Erythroblast (primary cell): ENCODE measurements around the gene MVB12A.

Experiments used
- DNase-seq, 2 experiments: peaks; one replicate each; lab custom pipeline; 2025; lab: John Stamatoyannopoulos, UW
- GATA1 ChIP-seq: IDR thresholded peaks from 2 replicates; pipeline ENCODE4 v1.6.1; 2011; ENCODE audit warnings: low read depth, mild to moderate bottlenecking, control low read depth, low read length, moderate library complexity
- POLR2A ChIP-seq: IDR thresholded peaks from 2 replicates; pipeline ENCODE4 v1.6.1; 2011; ENCODE audit warnings: mild to moderate bottlenecking, low read length

Gene MVB12A

GRCh38 chr19:17419621-17420474 lies at the start of gene MVB12A:
MVB12A (plus strand) TSS chr19:17420047; CDS start chr19:17420136, 89 bp downstream.
- peak; percentile 56 for TF ChIP-seq POLR2A
- no peak for TF ChIP-seq GATA1
- peak; percentile 99 for DNase-seq

DNA sequence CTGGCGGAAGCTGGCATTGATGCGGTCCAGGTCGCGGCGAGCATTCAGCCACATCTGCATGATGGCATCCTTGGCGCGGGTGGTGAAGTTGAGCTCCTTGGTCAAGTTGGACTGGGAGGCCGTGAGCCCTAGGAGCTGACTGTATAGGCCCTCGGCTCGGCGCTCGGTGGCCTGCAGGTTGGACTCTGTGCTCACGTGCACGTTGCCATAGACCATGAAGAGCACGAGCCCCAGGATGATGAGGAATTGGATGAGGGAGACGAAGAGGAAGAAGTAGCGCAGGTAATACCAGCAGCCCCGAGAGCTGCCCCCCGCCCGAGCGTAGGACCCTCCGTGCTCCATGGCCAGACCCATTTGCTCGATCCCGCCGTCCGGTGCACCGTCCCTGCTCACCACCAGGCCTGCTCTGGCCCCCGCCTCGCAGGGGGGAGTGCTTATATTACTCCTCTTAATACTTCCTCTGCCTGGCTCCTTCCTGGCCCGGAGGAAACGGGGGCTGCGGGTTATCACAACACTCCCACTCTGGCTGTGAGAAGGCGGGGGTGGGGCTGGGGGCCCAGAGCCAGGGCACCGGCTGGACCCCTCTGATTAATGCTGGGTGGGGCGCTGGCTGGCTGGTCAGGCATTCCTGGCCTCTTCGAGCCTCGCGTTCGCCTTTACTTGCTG lies 42.8 kb upstream of the MVB12A start, which contains the start of gene PLVAP:
TSS of gene PLVAP (minus strand) at position 408 of the 666 bp plus-strand sequence. CDS start at position 354, 54 bp downstream.
- peak; percentile 92 to 94 for DNase-seq
- TF ChIP-seq POLR2A: no peak
- no peak for TF ChIP-seq GATA1

DNA sequence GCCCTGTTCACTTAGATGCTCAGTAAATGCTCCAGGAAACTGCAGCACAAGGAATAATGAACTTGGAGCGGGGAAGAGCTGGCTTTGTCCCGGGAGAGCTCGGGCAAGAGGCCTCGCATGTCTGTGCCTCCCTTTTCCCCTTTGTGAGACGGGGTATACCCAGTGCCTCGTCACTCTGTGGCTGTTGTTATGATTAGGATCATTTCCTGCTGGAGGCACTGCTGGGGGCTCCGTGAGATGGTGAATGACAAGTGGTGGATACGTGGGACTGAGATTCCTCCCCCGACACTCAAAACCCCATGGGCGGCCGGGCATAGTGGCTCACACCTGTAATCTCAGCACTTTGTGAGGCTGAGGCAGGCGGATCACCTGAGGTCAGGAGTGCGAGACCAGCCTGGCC lies 41.6 kb upstream of the MVB12A start:
- no peak for DNase-seq

DNA sequence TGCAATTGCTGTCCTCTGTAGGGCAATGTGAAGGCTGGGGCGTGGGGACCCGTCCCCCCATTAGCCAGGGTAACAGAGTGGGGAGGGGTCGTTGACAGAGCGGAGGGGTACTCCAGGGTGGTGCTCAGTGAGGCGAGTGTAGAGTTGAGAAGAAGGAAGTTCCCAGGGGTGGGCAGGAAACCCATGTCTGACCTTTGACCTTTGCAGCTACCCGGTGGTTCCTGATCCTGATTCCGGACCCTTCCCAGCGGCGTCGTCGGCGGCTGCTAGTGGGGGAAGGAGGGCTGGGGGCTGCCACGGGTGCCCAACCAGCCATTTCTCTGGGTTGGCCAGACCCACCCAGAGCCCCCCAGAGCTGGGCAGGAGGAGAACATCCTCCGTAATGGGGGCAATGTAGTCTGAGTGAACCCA lies 40.6 kb upstream of the MVB12A start:
- no peak for TF ChIP-seq GATA1
- no peak for TF ChIP-seq POLR2A
- no peak for DNase-seq

More for the DNA sequence above, 41.6 kb upstream of the MVB12A start:
- TF ChIP-seq GATA1: no peak

DNA sequence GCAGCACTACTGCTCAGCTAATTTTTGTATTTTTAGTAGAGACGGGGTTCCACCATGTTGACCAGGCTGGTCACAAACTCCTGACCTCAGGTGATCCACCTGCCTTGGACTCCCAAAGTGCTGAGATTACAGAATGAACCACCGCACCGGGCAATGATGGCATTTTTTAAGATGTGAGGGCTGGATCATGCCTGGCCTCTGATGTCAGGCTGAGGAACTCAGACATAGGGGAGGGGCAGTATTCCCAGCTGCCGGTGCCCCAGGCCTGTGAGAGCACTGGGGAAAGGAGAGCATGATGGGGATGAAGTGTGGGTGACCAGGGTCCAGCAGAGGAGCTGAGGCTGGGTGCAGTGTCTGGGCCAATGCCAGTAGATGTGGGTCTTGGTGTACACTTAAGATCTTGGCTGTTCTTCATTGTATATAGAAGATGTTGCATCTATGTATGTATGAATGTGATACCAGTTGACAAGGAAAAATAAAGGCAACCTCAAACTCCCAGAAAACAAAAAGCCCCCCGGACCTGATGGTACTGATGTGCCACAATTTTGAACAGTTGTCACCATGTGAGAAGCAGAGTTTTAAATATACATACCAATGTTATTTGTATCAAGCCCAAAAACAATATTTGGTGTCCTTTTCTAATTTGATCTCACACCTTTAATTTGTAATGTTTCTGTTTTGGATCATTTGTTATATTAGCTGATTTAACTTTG lies 39.3 kb upstream of the MVB12A start:
- DNase-seq: no peak
- TF ChIP-seq GATA1: no peak
- TF ChIP-seq POLR2A: no peak

GRCh38 chr19:17385878-17386611 lies 33.8 kb upstream of the MVB12A start:
- peak in 1 of 2 experiments; percentile 81 for DNase-seq
- TF ChIP-seq POLR2A (no peak), GATA1 (no peak)

DNA sequence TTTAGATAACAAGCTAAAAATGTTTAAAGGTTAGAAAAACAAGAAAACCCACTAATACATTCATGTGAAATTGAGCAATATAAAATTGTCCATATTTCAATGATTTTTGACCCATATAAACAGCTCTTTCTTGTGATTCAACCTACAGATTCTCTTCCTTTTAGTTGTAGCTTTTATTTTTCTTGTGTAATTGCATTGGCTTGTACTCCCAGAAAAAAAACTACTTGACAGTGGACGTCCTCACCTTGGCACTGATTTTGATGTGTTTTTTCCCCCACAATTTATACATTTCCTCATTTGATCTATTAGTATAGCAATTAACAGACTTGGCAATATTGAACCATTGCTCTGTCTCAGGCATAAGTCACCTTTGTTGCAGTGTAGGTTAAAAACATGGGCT lies 30.6 kb upstream of the MVB12A start:
- TF ChIP-seq GATA1 (no peak), POLR2A (no peak)
- no peak for DNase-seq

DNA sequence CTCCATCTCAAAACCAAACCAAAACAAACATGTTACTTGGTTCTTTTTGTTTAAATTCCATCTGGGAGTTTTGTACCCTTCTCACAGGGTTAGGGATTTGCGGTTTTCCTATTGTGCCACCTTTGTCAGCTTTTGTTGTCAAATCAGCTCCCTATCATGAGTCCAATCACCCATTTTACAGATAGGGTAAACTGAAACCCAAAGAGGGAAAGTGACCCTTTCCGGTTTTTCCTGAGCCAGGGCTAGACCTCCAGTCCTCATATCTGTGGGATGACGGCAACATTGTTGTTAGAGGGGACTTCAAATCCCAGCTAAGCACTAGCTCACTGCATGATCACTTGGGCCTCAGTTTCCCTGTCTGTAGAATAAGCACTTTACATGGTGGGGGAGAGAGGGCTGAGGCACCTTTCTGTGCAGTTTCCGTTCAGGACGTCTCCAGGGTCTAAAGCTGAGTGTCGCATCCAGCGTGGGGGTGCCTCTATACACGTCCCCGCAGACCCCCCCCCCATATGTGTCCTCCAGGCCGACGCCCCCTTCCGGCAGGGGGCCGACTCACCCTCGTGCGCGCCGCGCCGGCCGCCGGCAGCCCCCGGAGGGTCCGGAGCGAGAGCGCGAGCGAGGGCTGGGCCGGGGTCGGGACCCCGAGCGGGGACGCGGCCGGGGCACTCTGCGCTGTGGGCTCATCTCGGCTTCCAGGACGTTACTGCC lies 29.7 kb upstream of the MVB12A start:
- TF ChIP-seq GATA1 (no peak), POLR2A (no peak)
- DNase-seq: no peak

DNA sequence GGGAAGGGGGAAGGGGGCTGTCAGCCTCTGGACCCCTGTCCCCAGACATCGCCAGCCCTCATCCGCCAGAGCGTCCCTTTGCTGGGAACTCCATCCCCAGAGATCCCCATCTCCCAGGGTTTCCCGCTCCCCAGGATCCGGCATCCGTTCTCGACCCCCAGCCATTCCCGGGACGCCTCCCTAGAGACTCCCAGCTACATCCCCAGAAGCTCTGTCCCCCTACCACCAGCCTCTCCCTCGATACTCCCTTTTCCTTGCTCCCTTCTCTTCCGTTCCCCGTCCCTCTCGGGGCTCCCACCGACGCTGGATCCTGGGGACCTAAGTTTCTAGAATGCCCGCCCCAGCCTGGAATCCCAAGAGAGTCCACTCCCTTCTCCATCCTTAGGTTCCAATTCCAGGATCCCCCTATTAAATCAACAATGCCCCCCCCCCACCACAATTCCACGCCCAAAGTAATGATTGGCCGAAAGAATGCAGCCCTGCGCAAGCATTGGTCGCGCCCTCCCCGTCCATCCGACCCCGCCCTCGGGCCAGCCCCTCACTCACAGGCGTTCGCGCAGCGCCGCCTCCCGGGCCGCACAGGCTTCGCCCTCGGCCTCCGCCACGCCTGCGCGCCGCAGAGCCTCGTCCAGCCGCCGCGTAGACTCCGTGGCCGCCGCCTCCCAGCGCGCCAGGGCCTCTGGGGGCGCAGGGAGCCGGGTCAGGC lies 29.0 kb upstream of the MVB12A start:
- TF ChIP-seq GATA1: no peak
- no peak for TF ChIP-seq POLR2A
- peak; percentile 93 for DNase-seq

GRCh38 chr19:17391371-17392151 lies 28.3 kb upstream of the MVB12A start:
- no peak for DNase-seq
- TF ChIP-seq POLR2A: no peak
- TF ChIP-seq GATA1: no peak

- TF ChIP-seq POLR2A: no peak
- TF ChIP-seq GATA1: no peak
- DNase-seq: peak in 1 of 2 experiments; percentile 31
Measured at GRCh38 chr19:17393002-17393401, 26.8 kb upstream of the MVB12A start.
